A172 (cell line): ENCODE data around the gene SMIM41. TPM values are rescaled to one million over a fixed set of nuclear protein-coding genes. Genes with fewer than 3 reads are reported as not detected.
"Not testable (repeated sequence)": the region's sequence is repeated elsewhere in the genome, so short reads cannot be mapped to it uniquely, and the experiment has no call there.

Source experiments
- DNase-seq: peaks from one replicate; pipeline ENCODE4 v3.0.0-alpha.2; 2015; ENCODE audit warnings: low spot score
- total RNA-seq: library from RNA; depleted of rRNA; stranded (reverse); fragments of >200 nt; shearing (Covaris generic); gene quantifications from 2 replicates; pipeline ENCODE4 v1.2.3, GENCODE V29; 2014

The SMIM41 gene
- total RNA-seq, 1 experiment from 2014 or later = not detected

GRCh38 chr12:52085682-52086180 lies 6.2 kb downstream of the SMIM41 start:
- DNase-seq = no peak

GRCh38 chr12:52086366-52086765 lies 6.9 kb downstream of the SMIM41 start:
- no peak for DNase-seq

GRCh38 chr12:52086944-52087835 lies 7.7 kb downstream of the SMIM41 start:
- DNase-seq = no peak

- DNase-seq = no peak
These were observed 8.7 kb downstream of the SMIM41 start for GRCh38 chr12:52087961-52088820.

GRCh38 chr12:52089491-52089890 lies 10.0 kb downstream of the SMIM41 start:
- no peak for DNase-seq

- DNase-seq = no peak
These were observed 10.8 kb downstream of the SMIM41 start for GRCh38 chr12:52090291-52090690.

- DNase-seq = no peak
These were observed 11.6 kb downstream of the SMIM41 start for GRCh38 chr12:52091061-52091460.

- DNase-seq = no peak
These were observed 12.4 kb downstream of the SMIM41 start for GRCh38 chr12:52091869-52092268.

GRCh38 chr12:52093346-52093745 lies 13.8 kb downstream of the SMIM41 start:
- no peak for DNase-seq

- DNase-seq = no peak
These were observed 17.0 kb downstream of the SMIM41 start for GRCh38 chr12:52096332-52097044.

GRCh38 chr12:52097045-52097666 lies 17.7 kb downstream of the SMIM41 start:
- DNase-seq = no peak

- DNase-seq = not testable (repeated sequence)
These were observed 25.1 kb downstream of the SMIM41 start for GRCh38 chr12:52104431-52105089.

- DNase-seq = peak; percentile 49
These were observed 37.0 kb downstream of the SMIM41 start for GRCh38 chr12:52116222-52117125.

- not testable (repeated sequence) for DNase-seq
These were observed 38.4 kb downstream of the SMIM41 start for GRCh38 chr12:52117806-52118475.

- DNase-seq = no peak
These were observed 40.1 kb downstream of the SMIM41 start for GRCh38 chr12:52119398-52120254.

- DNase-seq = no peak
These were observed 41.7 kb downstream of the SMIM41 start for GRCh38 chr12:52120951-52121823.
